Measurements from ENCODE around the gene PITPNC1. TPM values are rescaled to one million over a fixed set of nuclear protein-coding genes. Genes with fewer than 3 reads are reported as not detected.

PITPNC1 gene
- total RNA-seq, 1 experiment from 2014 or later: 40.1 TPM

DNA sequence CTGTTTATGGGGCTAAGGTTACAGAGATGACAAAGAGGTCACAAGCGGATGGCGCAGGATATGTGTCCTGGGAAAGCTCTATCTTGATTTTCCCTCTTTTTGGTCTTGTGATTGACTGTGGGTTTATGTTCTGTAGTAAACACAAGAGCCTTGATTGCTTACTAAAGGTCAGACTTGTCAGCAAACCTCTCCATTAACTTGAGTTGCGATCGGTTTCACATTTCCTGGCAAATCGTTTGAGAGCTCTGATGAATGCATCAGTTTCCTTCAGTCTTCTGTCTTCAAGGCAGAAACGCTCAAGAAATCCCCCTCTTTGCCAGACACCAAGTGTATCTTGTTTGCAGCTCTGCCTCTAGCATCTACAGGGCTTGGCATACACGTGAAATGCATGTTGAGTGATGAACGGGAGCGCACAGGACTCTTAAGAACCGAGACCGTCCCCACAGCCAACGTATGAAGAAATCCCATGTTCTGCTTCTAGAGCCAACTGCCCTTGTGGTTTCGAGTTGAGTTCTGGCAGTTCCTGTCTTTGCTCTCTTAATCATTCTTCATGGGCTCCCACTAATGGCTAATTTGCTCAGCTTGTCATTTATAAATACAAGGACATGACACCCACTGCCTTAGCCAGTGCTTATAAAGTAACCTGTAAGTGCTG lies 143.3 kb downstream of the PITPNC1 start:
- no peak for DNase-seq (ENCODE audit: unreplicated experiment)
- ChIA-PET CTCF (no interaction called here), POLR2A (interaction anchor here (0.6 kb wide), 1 partner anchor 18 kb away, joined by 4 read pairs; no protein-coding TSS in a partner anchor)
- H3K27ac Mint-ChIP-seq (ENCODE audit: low read depth, unreplicated experiment): no peak overlapping the region
- no peaks in the 10 kb centered on the region for H3K36me3 Mint-ChIP-seq (ENCODE audit: insufficient read depth, unreplicated experiment)
- no peaks in the 10 kb centered on the region for H3K4me1 Mint-ChIP-seq (ENCODE audit: insufficient read depth, unreplicated experiment)
- H3K9me3 Mint-ChIP-seq (ENCODE audit: unreplicated experiment): no peaks in the 10 kb centered on the region
- H3K4me3 Mint-ChIP-seq (ENCODE audit: unreplicated experiment): no peak overlapping the region
- TF ChIP-seq, protein P1, sequence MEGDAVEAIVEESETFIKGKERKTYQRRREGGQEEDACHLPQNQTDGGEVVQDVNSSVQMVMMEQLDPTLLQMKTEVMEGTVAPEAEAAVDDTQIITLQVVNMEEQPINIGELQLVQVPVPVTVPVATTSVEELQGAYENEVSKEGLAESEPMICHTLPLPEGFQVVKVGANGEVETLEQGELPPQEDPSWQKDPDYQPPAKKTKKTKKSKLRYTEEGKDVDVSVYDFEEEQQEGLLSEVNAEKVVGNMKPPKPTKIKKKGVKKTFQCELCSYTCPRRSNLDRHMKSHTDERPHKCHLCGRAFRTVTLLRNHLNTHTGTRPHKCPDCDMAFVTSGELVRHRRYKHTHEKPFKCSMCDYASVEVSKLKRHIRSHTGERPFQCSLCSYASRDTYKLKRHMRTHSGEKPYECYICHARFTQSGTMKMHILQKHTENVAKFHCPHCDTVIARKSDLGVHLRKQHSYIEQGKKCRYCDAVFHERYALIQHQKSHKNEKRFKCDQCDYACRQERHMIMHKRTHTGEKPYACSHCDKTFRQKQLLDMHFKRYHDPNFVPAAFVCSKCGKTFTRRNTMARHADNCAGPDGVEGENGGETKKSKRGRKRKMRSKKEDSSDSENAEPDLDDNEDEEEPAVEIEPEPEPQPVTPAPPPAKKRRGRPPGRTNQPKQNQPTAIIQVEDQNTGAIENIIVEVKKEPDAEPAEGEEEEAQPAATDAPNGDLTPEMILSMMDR (IDR thresholded peaks at IDR 0.05; ENCODE audit: unreplicated experiment): no peak
- intact Hi-C loops (cut with micrococcal nuclease): no loop called here
- H3K27me3 Mint-ChIP-seq (ENCODE audit: insufficient read depth, unreplicated experiment): no peaks in the 10 kb centered on the region
- BruUV-seq (replicated peaks): no TSS peak

DNA sequence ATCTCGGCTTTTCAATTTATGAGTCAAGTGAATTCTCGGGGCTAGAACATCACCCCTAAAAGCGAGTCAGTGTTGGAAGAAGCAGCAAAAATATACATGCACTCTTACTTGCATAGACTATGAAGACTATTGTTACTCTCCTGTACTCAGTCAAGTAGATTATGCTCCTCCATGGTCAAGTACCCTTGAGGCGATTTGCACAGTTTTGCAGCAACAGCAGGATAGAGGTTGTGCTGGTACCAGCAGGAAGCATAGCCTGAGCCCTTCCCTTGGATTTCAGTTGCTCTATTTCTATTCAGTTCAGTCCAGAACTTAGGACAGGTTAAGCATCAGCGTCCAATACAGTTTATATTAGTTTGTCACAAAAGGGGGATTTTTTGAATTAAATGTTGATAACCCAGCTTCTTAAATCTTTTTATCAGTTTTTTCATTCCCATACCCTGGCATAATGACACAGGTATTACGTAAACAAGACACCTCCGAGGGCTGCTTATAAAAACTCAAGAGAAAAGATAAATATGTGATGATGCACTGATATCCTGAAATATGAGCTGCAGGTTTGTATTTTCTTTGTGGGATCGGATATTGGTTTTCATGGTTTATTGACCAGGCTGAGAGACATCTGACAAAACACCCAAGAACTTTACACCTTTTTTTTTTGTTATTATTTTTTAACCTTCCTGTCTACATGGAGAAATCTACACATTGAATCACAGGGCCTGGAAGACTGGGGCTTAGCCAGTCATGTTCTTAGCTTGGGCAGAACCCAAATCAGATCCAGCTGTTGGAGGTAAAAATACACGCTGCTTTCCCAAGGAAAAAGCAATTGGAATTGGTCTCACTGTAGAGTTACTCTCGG lies 144.1 kb downstream of the PITPNC1 start:
- H3K36me3 Mint-ChIP-seq (ENCODE audit: insufficient read depth, unreplicated experiment): no peaks in the 10 kb centered on the region
- intact Hi-C loops (cut with micrococcal nuclease): no loop called here
- TF ChIP-seq, protein P1 (IDR thresholded peaks at IDR 0.05; ENCODE audit: unreplicated experiment): no peak
- ChIA-PET CTCF (no interaction called here), POLR2A (no interaction called here)
- H3K4me1 Mint-ChIP-seq (ENCODE audit: insufficient read depth, unreplicated experiment): no peaks in the 10 kb centered on the region
- DNase-seq (ENCODE audit: unreplicated experiment): no peak
- H3K4me3 Mint-ChIP-seq (ENCODE audit: unreplicated experiment): no peak overlapping the region
- no TSS peak for BruUV-seq (replicated peaks)
- H3K27me3 Mint-ChIP-seq (ENCODE audit: insufficient read depth, unreplicated experiment): no peaks in the 10 kb centered on the region
- H3K27ac Mint-ChIP-seq (ENCODE audit: low read depth, unreplicated experiment): no peak overlapping the region
- no peaks in the 10 kb centered on the region for H3K9me3 Mint-ChIP-seq (ENCODE audit: unreplicated experiment)

DNA sequence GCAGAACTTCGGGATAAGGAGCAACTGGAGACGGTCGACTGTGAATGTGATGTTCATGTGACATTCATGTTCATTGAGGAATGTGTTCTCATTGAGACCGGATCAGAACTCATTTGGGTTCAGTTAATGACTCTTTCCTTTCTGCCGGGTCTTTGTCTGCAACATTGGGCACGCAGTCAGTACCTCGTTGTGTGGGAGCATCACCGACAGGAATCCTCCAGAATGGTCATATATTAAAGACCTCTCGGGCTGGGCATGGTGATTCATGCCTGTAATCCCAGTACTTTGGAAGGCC lies 144.6 kb downstream of the PITPNC1 start:
- ChIA-PET POLR2A (no interaction called here), CTCF (no interaction called here)
- Mint-ChIP-seq H3K4me3 (ENCODE audit: unreplicated experiment) (no peak overlapping the region), H3K36me3 (ENCODE audit: insufficient read depth, unreplicated experiment) (no peaks in the 10 kb centered on the region), H3K9me3 (ENCODE audit: unreplicated experiment) (no peaks in the 10 kb centered on the region), H3K27me3 (ENCODE audit: insufficient read depth, unreplicated experiment) (no peaks in the 10 kb centered on the region), H3K27ac (ENCODE audit: low read depth, unreplicated experiment) (no peak overlapping the region), H3K4me1 (ENCODE audit: insufficient read depth, unreplicated experiment) (no peaks in the 10 kb centered on the region)
- DNase-seq (ENCODE audit: unreplicated experiment): no peak
- TF ChIP-seq, protein P1 (IDR thresholded peaks at IDR 0.05; ENCODE audit: unreplicated experiment): no peak
- intact Hi-C loops (cut with micrococcal nuclease): no loop called here
- BruUV-seq (replicated peaks): no TSS peak

DNA sequence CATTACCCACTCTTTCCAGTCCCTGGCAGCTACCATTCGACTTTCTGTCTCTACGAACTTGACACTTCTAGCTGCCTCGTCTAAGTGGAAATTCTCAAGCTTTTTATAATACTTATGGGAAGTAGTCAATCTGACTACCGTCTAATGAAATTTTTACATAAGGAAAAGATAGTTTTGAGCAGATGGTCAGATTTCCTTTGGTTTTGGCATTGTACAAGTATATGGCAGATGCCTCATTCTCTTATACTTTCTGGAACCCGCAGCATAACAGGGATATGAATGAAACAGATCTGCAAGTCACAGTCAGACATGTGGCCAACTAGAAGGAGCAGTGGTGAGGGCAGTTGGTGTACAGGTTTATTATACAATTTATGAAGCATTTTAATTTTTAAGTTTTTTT lies 146.0 kb downstream of the PITPNC1 start:
- Mint-ChIP-seq H3K27ac (ENCODE audit: low read depth, unreplicated experiment) (no peak overlapping the region), H3K4me3 (ENCODE audit: unreplicated experiment) (no peak overlapping the region), H3K36me3 (ENCODE audit: insufficient read depth, unreplicated experiment) (no peaks in the 10 kb centered on the region), H3K27me3 (ENCODE audit: insufficient read depth, unreplicated experiment) (no peaks in the 10 kb centered on the region), H3K4me1 (ENCODE audit: insufficient read depth, unreplicated experiment) (no peaks in the 10 kb centered on the region), H3K9me3 (ENCODE audit: unreplicated experiment) (no peaks in the 10 kb centered on the region)
- TF ChIP-seq, protein P1 (IDR thresholded peaks at IDR 0.05; ENCODE audit: unreplicated experiment): no peak
- intact Hi-C loops (cut with micrococcal nuclease): no loop called here
- no peak for DNase-seq (ENCODE audit: unreplicated experiment)
- ChIA-PET CTCF (interaction anchor here (0.7 kb wide), 1 partner anchor 22 kb away, joined by 3 read pairs; no protein-coding TSS in a partner anchor), POLR2A (interaction anchor here (1.5 kb wide), 1 partner anchor 9 kb away, joined by 4 read pairs; no protein-coding TSS in a partner anchor)
- no TSS peak for BruUV-seq (replicated peaks)

Measured in MCF 10A (cell line).